Activated CD4-positive, alpha-beta T cell treated with anti-CD3 and anti-CD28 coated beads, Interleukin-2, amount 50 U/mL, for 4 hours (primary cell): Measurements from ENCODE around the gene ADCY4.
"Not testable (repeated sequence)": the region's sequence is repeated elsewhere in the genome, so short reads cannot be mapped to it uniquely, and the experiment has no call there.

Experiments
- DNase-seq, 2 experiments: peaks; one replicate each; pipeline ENCODE4 v3.0.0-alpha.2; 2020

The ADCY4 gene

GRCh38 chr14:24366721-24367513 lies 32.0 kb upstream of the ADCY4 start:
- DNase-seq: no peak

GRCh38 chr14:24366413-24366720 lies 31.5 kb upstream of the ADCY4 start:
- DNase-seq: no peak

- peak; percentile 42 to 51 for DNase-seq
These were observed 30.9 kb upstream of the ADCY4 start for GRCh38 chr14:24365600-24366412.

GRCh38 chr14:24364841-24365240 lies 30.0 kb upstream of the ADCY4 start:
- no peak for DNase-seq

GRCh38 chr14:24363401-24363800 lies 28.5 kb upstream of the ADCY4 start:
- DNase-seq: no peak

- DNase-seq: no peak
These were observed 27.5 kb upstream of the ADCY4 start for GRCh38 chr14:24362241-24362960.

- DNase-seq: no peak
These were observed 26.5 kb upstream of the ADCY4 start for GRCh38 chr14:24361326-24361725.

GRCh38 chr14:24360281-24360680 lies 25.4 kb upstream of the ADCY4 start:
- no peak for DNase-seq

GRCh38 chr14:24356208-24356607 lies 21.3 kb upstream of the ADCY4 start:
- no peak for DNase-seq

- DNase-seq: no peak
These were observed 20.1 kb upstream of the ADCY4 start for GRCh38 chr14:24355009-24355408.

- not testable (repeated sequence) for DNase-seq
These were observed 19.6 kb upstream of the ADCY4 start for GRCh38 chr14:24354482-24354825.

- no peak for DNase-seq
These were observed 18.9 kb upstream of the ADCY4 start for GRCh38 chr14:24353559-24354481.

- no peak for DNase-seq
These were observed 16.6 kb upstream of the ADCY4 start for GRCh38 chr14:24351517-24351916.

- DNase-seq: no peak
These were observed 14.9 kb upstream of the ADCY4 start for GRCh38 chr14:24349742-24350141.

- no peak for DNase-seq
These were observed 13.3 kb upstream of the ADCY4 start for GRCh38 chr14:24348186-24348585.

GRCh38 chr14:24347134-24347533 lies 12.3 kb upstream of the ADCY4 start:
- no peak for DNase-seq

GRCh38 chr14:24343795-24344660 lies 9.2 kb upstream of the ADCY4 start:
- DNase-seq: no peak

- no peak for DNase-seq
These were observed 8.0 kb upstream of the ADCY4 start for GRCh38 chr14:24342889-24343288.

GRCh38 chr14:24340606-24341005 lies 5.7 kb upstream of the ADCY4 start:
- DNase-seq: no peak

GRCh38 chr14:24339284-24340151 lies 4.6 kb upstream of the ADCY4 start, which contains the start of gene RIPK3:
Gene RIPK3, minus strand, starts transcription at chr14:24339991. Its CDS starts 165 bp downstream, at chr14:24339826.
- DNase-seq: peak; percentile 67 to 68
